Measurements from ENCODE around the gene LIN7A. TPM values are rescaled to one million over a fixed set of nuclear protein-coding genes. Genes with fewer than 3 reads are reported as not detected.

Gene LIN7A
- total RNA-seq, 4 donors from 2014 or later, result 6.6 to 50.6 (median 11.9) TPM

DNA sequence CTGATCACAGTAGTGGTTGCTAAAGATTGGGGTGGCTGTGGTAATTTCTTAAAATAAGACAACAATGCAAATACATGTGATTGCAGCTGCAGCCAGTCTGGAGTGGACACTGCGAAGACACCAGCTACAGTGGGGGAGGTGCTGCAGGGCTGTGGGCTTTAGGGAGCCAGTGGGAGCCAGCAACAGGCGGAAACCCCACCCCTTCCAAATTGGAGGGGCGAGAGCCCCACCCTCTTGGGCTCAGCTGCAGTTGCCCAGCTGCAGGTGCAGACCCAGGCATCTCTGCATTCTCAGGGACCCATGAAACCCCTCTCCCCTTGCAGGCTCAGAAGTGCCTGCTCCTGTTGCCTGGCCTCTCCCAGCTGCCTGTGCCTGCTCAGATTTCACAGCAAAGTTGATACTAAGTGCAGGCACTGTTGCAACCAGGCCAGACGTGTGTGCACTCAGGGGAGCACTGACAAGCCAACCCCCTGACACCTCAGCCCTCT lies 116.2 kb downstream of the LIN7A start:
- H3K36me3 ChIP-seq, result no peaks in the 10 kb centered on the region
- no peaks in the 10 kb centered on the region for H3K9me3 ChIP-seq
- WGBS, 2 donors (ENCODE audit: low coverage in 1 of 2), result 80% methylated on average over 1 of the region's 4 CpGs; no CpG with 5 or more reads in 1 of the 2 donors
- H3K27ac ChIP-seq, result no peak overlapping the region
- no peaks in the 10 kb centered on the region for H3K27me3 ChIP-seq
- no peak overlapping the region for H3K4me3 ChIP-seq
- TF ChIP-seq, protein P1, sequence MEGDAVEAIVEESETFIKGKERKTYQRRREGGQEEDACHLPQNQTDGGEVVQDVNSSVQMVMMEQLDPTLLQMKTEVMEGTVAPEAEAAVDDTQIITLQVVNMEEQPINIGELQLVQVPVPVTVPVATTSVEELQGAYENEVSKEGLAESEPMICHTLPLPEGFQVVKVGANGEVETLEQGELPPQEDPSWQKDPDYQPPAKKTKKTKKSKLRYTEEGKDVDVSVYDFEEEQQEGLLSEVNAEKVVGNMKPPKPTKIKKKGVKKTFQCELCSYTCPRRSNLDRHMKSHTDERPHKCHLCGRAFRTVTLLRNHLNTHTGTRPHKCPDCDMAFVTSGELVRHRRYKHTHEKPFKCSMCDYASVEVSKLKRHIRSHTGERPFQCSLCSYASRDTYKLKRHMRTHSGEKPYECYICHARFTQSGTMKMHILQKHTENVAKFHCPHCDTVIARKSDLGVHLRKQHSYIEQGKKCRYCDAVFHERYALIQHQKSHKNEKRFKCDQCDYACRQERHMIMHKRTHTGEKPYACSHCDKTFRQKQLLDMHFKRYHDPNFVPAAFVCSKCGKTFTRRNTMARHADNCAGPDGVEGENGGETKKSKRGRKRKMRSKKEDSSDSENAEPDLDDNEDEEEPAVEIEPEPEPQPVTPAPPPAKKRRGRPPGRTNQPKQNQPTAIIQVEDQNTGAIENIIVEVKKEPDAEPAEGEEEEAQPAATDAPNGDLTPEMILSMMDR (IDR thresholded peaks at IDR 0.05), result no peak
- TF ChIP-seq EP300 (IDR thresholded peaks at IDR 0.05) (no peak), POLR2A (IDR thresholded peaks at IDR 0.05) (no peak), POLR2AphosphoS5 (IDR thresholded peaks at IDR 0.05) (no peak)
- ATAC-seq, result no peak
- no peaks in the 10 kb centered on the region for H3K4me1 ChIP-seq

DNA sequence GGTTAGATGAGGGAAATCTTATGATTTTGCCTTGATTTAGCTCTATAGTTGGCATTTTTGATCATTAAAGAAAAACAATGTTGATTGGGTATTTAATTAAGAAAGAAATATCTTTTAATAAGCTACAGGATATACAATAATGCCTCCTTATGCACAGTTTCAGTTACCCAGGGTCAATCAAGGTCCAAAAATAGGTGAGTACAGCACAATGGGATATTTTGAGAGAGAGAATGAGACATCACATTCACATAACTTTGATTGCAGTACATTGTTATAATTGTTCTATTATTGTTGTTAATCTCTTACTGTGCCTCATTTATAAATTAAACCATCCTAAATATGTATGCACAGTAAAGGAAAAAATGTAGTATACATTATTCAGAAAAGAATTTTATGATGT lies 118.9 kb downstream of the LIN7A start:
- Histone ChIP-seq H3K4me1 (peaks cover 0 to 19% (median 4%) of the 10 kb centered on the region in 3 donors), H3K27ac (no peak overlapping the region), H3K27me3 (no peaks in the 10 kb centered on the region), H3K4me3 (no peak overlapping the region), H3K9me3 (no peaks in the 10 kb centered on the region), H3K36me3 (no peaks in the 10 kb centered on the region)
- TF ChIP-seq POLR2AphosphoS5 (IDR thresholded peaks at IDR 0.05), result no peak
- no peak for TF ChIP-seq EP300 (IDR thresholded peaks at IDR 0.05)
- TF ChIP-seq POLR2A (IDR thresholded peaks at IDR 0.05), result no peak
- TF ChIP-seq, protein P1 (IDR thresholded peaks at IDR 0.05), result no peak
- no peak for ATAC-seq

DNA sequence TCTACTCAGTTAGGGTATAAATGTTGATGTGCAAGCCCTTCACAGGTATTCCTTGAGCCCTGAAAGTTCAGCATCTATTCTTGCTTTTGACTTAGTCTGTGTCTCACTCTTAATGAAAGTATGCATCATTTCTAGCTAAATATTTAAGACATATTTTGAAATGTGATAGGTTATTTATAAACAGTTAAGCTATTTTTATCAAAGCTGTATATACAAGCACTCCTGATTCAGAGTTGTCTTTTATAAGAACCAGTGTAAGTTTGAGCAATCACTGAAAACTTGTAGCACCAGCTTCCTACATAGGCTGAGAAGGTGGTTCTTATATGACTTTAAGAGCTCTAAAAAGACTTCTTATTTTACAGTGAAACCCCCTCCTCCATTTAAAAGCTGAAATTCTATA lies 122.4 kb downstream of the LIN7A start:
- Histone ChIP-seq H3K9me3 (no peaks in the 10 kb centered on the region), H3K4me3 (no peak overlapping the region), H3K4me1 (peaks cover 0 to 26% (median 4%) of the 10 kb centered on the region in 3 donors), H3K27me3 (no peaks in the 10 kb centered on the region), H3K27ac (peak overlapping the region in 1 of 4 donors; percentile 52), H3K36me3 (no peaks in the 10 kb centered on the region)
- no peak for TF ChIP-seq POLR2A (IDR thresholded peaks at IDR 0.05)
- TF ChIP-seq EP300 (IDR thresholded peaks at IDR 0.05), result no peak
- TF ChIP-seq, protein P1 (IDR thresholded peaks at IDR 0.05), result no peak
- no peak for TF ChIP-seq POLR2AphosphoS5 (IDR thresholded peaks at IDR 0.05)
- no peak for ATAC-seq

DNA sequence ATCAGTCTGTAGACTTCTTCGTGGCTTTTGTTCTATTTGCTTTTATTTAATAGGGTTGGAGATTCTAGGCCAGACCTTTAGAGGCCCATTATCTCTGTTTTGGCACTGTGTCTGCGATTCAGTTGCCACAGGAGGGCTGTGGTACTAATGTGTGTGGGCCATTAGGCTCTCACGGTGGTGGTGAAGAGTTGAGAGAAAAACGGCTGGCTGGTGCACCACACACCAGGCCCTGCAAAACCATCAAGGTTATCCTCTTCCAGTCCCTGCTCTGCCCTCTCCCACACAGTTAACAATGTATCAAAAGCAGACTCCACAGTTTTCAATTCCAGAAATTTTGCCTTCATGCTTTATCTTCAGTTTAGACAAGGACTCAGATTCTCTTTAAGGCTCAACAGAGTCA lies 123.3 kb downstream of the LIN7A start:
- Histone ChIP-seq H3K4me1 (peaks cover 0 to 26% (median 4%) of the 10 kb centered on the region in 3 donors), H3K4me3 (no peak overlapping the region), H3K27ac (peak overlapping the region in 1 of 4 donors; percentile 52), H3K9me3 (no peaks in the 10 kb centered on the region), H3K27me3 (no peaks in the 10 kb centered on the region), H3K36me3 (no peaks in the 10 kb centered on the region)
- ATAC-seq, result no peak
- TF ChIP-seq POLR2A (IDR thresholded peaks at IDR 0.05), result no peak
- TF ChIP-seq POLR2AphosphoS5 (IDR thresholded peaks at IDR 0.05), result no peak
- no peak for TF ChIP-seq EP300 (IDR thresholded peaks at IDR 0.05)
- TF ChIP-seq, protein P1 (IDR thresholded peaks at IDR 0.05), result no peak
- WGBS, 2 donors (ENCODE audit: low coverage in 1 of 2), result 61 to 89% methylated on average over 3 of the region's 4 CpGs

DNA sequence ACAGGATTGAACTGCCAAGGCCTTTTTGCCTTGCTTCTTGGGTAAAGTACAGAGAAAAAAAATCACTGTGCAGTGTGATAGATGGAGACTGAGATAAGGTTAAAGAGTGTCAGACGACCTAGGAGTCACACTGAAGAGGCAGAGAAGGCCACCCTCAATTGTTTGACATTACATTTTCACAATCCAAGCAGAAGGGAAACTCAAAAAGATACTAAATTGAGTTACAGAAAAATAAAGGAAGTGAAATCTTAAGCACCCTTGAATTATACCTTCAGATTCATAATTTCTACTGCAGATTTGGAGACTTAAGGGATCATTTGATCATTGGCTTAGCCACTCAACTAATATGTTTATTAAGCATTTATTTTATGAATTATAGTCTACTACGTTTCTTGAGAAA lies 123.9 kb downstream of the LIN7A start:
- no peak overlapping the region for H3K4me3 ChIP-seq
- H3K27me3 ChIP-seq, result no peaks in the 10 kb centered on the region
- ATAC-seq, result no peak
- no peaks in the 10 kb centered on the region for H3K9me3 ChIP-seq
- H3K4me1 ChIP-seq, result peaks cover 0 to 26% (median 4%) of the 10 kb centered on the region in 3 donors
- WGBS, 2 donors (ENCODE audit: low coverage in 1 of 2), result 80 to 85% methylated on average over 2 of the region's 2 CpGs
- H3K27ac ChIP-seq, result no peak overlapping the region
- H3K36me3 ChIP-seq, result no peaks in the 10 kb centered on the region
- no peak for TF ChIP-seq POLR2AphosphoS5 (IDR thresholded peaks at IDR 0.05)
- TF ChIP-seq, protein P1 (IDR thresholded peaks at IDR 0.05), result no peak
- no peak for TF ChIP-seq POLR2A (IDR thresholded peaks at IDR 0.05)
- no peak for TF ChIP-seq EP300 (IDR thresholded peaks at IDR 0.05)

Data from gastroesophageal sphincter (tissue), 4 donors.